ENCODE measurements around the gene SYCE3.
"Not testable (repeated sequence)": the region's sequence is repeated elsewhere in the genome, so short reads cannot be mapped to it uniquely, and the experiment has no call there.

SYCE3 gene, protein sequence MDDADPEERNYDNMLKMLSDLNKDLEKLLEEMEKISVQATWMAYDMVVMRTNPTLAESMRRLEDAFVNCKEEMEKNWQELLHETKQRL

GRCh38 chr22:50562523-50563412, at the start of gene SYCE3:
Gene SYCE3 (minus strand): TSS chr22:50562919. CDS start chr22:50556405, 6,514 bp downstream.
- peak; percentile 99 for DNase-seq

GRCh38 chr22:50612168-50612527, 49.4 kb upstream of the SYCE3 start:
- no peak for DNase-seq

DNA sequence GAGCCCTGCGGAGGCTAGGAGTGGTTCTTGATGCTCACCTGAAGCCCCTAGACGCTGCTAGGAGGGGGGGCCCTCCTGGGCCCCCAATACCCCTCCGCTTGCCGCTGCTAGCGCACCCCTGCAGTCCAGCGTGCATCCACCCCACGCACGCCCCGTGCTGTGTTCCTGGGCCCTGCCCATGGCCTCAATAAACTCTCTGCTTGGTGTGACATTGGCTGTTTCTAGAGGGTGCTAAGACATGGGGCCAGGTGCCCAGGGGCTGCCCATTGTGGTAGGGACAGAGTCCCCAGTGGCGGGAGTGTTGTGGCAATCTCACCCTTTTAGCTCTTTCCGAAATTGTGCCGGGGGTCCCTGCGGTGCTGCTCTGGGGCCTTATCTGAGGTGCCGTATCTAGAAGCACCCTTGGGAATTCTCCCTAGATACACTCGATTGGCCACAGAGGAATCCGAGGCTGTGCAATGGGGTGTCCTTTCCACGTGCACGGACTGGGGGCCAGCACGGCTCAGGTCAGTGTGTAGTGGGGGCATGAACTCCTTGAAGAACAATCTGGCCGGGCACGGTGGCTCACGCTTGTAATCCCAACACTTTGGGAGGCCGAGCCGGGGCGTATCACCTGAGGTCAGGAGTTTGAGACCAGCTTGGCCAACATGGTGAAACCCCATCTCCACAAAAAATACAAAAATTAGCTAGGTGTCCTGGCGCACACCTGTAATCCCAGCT, 48.8 kb upstream of the SYCE3 start:
- DNase-seq: no peak

DNA sequence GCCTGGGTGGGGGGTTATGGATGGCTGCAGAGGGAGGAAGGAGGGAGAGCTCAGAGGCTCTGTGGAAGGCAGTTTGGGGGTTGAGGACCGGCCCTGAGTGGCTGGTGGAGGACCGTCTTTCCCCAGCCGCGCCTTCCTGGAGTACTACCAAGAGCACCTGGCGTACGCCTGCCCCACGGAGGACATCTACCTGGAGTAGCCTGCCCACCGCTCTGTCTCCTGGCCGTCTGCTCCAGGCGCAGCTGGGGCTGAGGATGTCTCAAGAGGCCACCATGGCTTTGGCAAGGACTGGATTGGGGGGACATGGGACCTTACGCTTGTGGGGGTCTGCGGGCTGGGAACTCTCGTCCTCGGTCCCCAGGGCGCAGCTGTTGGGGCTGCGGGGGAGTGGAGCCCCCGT, 47.9 kb upstream of the SYCE3 start:
- DNase-seq: peak; percentile 28

DNA sequence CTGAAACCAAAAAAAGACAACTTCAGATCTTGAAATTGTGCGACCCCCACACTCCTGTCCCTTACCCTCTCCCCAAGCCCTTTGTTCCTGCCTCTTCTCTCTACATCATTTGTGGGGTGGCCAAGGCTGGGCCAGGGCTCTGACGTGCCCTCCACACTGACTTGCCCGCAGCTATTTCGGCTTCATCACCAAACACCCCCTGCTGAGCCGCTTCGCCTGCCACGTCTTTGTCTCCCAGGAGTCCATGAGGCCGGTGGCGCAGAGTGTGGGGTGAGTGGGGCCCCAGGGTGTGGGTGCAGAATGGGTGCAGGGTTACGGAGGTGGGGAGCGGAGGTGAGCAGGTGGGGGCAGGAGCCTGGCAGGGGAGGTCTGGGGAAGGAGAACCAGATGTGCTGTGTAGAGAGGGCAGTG, 47.3 kb upstream of the SYCE3 start:
- no peak for DNase-seq

DNA sequence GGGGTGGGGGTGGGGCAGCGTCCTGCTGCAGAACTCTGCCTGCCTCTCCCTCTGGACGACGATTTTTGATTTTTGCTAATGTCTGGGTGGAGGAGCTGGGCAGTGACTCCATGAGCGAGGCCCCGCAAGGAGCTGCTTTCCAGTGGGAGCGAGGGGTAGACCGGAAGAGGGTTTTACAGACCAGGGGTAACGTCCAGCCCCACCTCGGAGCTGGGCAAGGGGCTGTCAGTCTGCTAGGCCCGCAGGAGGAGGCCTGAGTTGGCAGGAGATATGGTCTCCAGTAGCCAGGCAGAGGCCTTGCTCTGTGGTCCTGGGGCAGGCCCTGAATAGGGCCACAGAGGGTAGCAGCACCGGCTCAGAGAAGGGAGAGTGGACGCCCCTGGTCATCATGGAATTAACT, 46.9 kb upstream of the SYCE3 start:
- DNase-seq: no peak

DNA sequence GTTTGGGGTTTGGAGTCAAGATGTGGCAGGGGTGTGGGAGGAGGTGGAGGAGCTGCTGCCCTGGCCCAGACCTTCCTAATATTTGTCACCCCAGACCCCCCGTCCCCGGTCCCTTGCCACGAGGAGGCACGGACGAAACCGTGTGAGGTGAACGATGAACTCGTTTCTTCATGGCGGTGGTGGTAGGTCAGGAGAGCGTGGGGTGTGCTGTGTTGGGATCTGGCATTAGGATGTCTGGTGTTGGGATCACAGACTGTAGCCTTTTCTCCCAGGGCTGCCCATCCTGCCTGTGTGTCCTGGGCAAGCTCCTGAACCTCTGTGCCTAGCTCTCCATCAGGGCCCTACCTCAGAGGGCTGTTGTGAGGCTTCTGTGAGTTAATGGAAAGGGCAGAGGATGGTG, 46.3 kb upstream of the SYCE3 start:
- DNase-seq: no peak

- DNase-seq: not testable (repeated sequence)
Observed at GRCh38 chr22:50608058-50608840, 45.5 kb upstream of the SYCE3 start.

- peak; percentile 28 for DNase-seq
Observed at GRCh38 chr22:50607659-50608020, 44.9 kb upstream of the SYCE3 start.

DNA sequence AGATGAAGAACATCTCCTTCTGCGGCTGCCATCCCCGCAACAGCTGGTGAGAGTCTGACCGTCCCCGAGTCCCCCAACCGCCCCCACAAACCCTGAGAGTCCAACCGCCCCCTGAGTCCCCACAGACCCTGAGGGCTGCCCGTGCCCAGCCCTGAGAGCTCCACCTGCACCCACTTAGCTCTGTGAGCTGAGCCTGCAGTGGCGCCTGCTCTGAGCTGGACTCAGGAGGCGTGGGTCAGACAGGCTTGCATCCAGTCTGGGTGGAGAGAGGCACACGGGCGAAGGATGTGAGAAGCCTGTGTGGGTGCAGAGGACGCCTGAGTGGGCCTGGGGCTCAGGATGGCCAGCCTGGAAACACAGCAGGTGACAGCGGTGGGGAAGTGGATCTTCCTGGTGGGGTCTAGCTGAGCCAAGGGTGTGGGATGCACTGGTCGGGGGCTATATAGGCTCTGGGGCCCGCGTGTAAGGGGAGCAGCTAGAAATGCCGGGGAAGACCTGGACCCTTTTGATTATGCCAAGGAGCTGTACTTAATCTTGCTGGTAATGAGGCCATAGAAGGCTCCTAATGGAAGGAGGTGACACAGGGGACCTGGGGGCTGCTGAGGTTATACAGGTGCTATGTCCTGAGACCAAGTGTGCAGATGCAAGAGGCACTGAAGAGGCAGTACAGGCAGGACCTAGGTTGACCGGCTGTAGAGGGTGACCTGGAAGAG, 44.4 kb upstream of the SYCE3 start:
- DNase-seq: peak; percentile 27

DNA sequence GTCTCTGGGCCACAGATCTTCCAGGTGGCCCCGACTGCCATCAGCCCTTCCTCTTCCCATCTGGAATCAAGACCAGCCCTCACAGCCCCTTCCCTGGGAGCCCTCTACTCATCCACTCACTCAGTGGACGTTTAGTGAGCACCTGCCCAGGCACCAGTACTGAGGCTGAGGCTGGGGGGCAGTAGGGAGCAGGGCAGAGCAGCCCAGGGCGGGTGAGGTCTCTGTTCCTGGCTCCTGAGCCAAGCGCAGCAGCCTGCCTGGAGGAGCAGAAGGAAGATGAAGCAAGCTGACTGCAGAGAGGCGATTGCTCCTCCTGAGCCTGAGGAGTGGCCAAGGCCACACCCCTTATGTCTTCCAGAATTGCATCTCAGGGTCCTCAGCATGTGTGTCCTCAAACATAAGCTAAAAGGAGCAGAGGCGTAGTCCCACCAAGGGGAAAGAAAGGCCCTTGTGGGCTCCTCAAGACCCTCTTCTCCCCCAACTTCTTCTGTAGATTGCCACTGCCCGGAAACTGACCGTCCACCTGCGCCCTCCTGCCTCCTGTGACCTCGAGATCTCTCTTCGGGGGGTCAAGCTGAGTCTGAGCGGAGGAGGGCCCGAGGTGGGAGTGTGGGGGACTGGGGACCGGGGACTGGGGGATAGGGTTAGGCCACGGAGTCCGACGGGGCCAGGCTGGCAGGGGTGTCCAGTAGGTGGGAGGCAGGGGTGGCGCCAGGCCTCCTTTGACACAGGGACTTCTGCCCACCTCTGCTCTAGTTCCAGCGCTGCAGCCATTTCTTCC, 43.6 kb upstream of the SYCE3 start:
- peak; percentile 36 for DNase-seq

- DNase-seq: no peak
Observed at GRCh38 chr22:50605613-50606074, 42.9 kb upstream of the SYCE3 start.

- DNase-seq: peak; percentile 27
Observed at GRCh38 chr22:50605002-50605612, 42.4 kb upstream of the SYCE3 start.

DNA sequence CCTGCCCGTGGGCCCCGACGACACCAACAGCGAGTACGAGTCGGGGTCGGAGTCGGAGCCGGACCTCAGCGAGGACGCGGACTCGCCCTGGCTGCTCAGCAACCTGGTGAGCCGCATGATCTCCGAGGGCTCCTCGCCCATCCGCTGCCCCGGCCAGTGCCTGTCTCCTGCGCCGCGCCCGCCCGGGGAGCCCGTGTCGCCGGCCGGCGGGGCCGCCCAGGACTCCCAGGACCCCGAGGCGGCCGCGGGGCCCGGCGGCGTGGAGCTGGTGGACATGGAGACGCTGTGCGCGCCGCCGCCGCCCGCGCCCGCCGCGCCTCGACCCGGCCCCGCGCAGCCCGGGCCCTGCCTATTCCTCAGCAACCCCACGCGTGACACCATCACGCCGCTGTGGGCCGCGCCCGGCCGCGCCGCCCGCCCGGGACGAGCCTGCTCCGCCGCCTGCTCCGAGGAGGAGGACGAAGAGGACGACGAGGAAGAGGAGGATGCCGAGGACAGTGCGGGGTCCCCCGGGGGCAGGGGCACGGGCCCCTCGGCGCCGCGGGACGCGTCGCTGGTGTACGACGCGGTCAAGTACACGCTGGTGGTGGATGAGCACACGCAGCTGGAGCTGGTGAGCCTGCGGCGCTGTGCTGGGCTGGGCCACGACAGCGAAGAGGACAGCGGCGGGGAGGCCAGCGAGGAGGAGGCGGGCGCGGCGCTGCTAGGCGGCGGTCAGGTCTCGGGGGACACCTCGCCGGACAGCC, 41.7 kb upstream of the SYCE3 start:
- DNase-seq: no peak

GRCh38 chr22:50603511-50604255, 41.0 kb upstream of the SYCE3 start:
- DNase-seq: no peak

DNA sequence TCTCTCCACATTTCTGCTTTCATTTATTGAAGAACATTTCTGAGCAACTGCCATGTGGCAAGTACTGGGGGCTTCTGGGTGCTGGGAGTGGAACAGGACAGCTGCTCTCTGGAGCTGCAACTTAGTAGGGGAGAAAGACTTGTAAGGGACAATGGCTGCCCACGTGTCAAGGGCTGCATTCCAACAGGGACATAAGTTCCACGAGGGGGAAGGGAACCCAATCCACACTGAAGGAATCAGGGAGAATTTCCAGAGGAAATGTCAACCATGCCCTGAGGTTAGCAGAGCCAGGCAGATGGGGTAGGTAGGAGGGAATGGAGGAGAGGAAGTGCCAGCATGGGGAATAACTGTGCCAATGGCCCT, 39.6 kb upstream of the SYCE3 start:
- DNase-seq: no peak

GRCh38 chr22:50601669-50602337, 39.1 kb upstream of the SYCE3 start:
- DNase-seq: no peak

DNA sequence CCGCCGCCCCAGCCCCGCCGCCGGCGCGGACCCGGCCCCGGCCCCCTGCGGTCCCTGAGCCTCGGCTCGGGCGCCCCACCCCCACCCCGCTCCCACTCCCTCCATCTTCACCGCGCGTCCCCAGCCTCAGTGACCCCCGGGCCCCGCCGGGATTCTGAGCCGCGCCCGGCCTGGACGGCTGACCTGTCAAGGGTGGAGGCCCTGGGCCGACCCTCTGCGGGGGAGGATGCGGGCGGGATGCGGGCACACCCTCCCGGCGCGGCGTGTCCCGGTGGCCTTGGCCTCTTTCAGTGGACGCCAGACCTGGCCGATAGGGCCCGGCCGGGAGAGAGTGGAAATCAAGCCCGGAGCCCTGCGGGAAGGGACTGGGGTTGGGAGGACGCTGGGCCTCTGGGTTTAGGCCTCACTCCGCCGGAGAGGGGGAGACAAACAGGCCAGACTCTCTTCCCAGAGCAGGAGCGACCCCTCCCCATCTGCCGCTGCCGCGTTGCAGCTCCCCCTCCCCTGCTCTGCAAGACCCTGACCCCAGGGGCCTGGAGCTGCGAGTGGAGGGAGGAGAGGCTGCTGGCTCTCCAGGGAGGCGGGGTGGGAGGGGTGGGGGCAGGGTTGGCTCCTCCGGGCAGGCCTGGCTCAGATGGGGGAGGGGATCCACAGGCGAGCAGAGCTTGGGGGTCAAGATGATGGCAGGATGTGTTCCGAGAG, 38.4 kb upstream of the SYCE3 start:
- DNase-seq: peak; percentile 27

DNA sequence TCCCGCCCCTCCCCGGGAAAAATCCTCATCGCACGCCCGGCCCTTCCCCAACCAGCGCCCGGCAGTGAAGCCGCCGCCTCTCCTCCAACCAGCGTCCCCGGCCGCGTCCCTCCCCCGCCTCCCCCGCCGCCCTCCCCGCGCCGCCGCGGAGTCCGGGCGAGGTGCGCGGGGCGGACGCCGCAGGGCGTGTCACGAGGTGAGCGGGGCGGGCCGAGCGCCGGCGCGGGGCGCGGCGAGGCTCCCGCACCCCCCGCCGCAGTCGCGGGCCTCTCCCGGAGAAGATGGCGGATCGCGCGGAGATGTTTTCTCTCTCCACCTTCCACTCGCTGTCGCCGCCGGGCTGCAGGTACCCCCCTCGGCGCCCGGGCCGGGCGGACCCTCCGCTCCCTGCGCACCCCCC, 37.8 kb upstream of the SYCE3 start, which contains the start of gene MAPK8IP2:
MAPK8IP2 (plus strand) TSS at position 256 of the 400 bp plus-strand sequence; CDS start at position 282, 26 bp downstream.
- peak; percentile 31 for DNase-seq
